Suprapubic skin (tissue), 4 donors: ENCODE results near the gene TMPO. TPM values are rescaled to one million over a fixed set of nuclear protein-coding genes. Genes with fewer than 3 reads are reported as not detected.
"Not testable (repeated sequence)": the region's sequence is repeated elsewhere in the genome, so short reads cannot be mapped to it uniquely, and the experiment has no call there.

Experiments
- DNase-seq, 2 donors: peaks; one replicate each; pipeline ENCODE4 v3.0.0-alpha.2; 2019; ENCODE audit warnings: low spot score in 2 of 2
- H3K27ac ChIP-seq: fragments of 200-600 bp; sonication (generic); one replicate; pipeline ENCODE4 v1.5.1; 2019
- H3K27me3 ChIP-seq: fragments of 200-600 bp; sonication (generic); one replicate; pipeline ENCODE4 v1.5.1; 2019
- H3K36me3 ChIP-seq: fragments of 200-600 bp; sonication (generic); one replicate; pipeline ENCODE4 v1.5.1; 2019
- H3K4me1 ChIP-seq: fragments of 200-600 bp; sonication (generic); one replicate; pipeline ENCODE4 v1.5.1; 2019
- H3K4me3 ChIP-seq: fragments of 200-600 bp; sonication (generic); one replicate; pipeline ENCODE4 v1.5.1; 2019; ENCODE audit warnings: mild to moderate bottlenecking
- H3K9me3 ChIP-seq: fragments of 200-600 bp; sonication (generic); one replicate; pipeline ENCODE4 v1.5.1; 2019
- EP300 ChIP-seq: sonication (generic); formaldehyde crosslinking; IDR thresholded peaks from one replicate; pipeline ENCODE4 v1.6.1; 2017; ENCODE audit warnings: antibody characterized with exemption
- POLR2A ChIP-seq, 2 donors: fragments of 450-650 bp; IDR thresholded peaks; one replicate each; pipeline ENCODE4 v1.6.1; 2017; ENCODE audit warnings: antibody characterized with exemption in 2 of 2, mild to moderate bottlenecking in 2 of 2, moderate library complexity in 2 of 2
- POLR2AphosphoS5 ChIP-seq, 3 donors: sonication (generic); formaldehyde crosslinking; IDR thresholded peaks; one replicate each; pipeline ENCODE4 v1.6.1; 2017; ENCODE audit warnings: antibody characterized with exemption in 3 of 3
- WGBS: methylation state at CpG from one replicate; pipeline ENCODE4 v1.1.5; 2018; 5-methylcytosine and 5-hydroxymethylcytosine counted together
- total RNA-seq, 4 donors: library from RNA; depleted of rRNA; stranded (reverse); fragments of >200 nt; gene quantifications; one replicate each; pipeline ENCODE4 v1.1.0, GENCODE V29; 2016
- TF ChIP-seq, protein P1 (sequence below), 2 donors: fragments of 200-600 bp in 1 of 2; fragments of 450-650 bp in 1 of 2; sonication (generic) in 1 of 2; IDR thresholded peaks; one replicate each; pipeline ENCODE4 v1.5.1; 2016 to 2019; ENCODE audit warnings: antibody characterized with exemption in 2 of 2, mild to moderate bottlenecking in 1 of 2, moderate library complexity in 1 of 2

The TMPO gene
- total RNA-seq, 4 donors from 2014 or later, result 45.7 to 66.5 (median 51.0) TPM

DNA sequence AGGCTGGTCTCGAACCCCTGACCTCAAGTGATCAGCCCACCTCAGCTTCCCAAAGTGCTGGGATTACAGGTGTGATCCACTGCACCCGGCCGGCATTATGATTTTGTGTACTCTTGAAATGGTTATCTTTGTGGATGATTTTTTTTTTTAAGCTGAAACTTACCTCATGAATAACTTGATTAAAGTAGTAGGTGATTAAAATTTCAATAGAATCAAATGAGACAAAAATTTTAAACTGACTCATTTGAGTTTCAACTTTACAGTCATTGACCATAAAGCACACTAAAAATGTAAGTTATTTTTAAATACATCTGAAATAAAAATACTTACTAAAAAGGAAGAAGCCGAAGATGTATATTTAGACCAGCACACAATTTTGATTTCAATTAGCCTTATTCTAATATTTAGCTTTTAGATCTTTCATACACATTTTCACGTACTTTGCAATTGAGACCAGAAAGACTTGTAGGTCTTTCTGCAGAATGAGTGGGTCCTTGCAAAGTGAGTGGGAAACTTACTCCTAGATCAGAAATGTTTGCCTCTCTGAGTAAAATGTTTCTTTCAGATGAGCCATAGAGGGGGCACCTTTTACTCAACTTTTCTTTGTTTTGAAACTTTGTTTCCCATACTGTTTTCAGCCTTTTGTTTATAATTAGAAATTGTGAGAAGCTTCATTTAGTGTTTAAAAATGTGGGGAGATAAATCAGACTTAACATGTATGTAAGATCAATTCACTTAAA lies 34.2 kb downstream of the TMPO start:
- Histone ChIP-seq H3K36me3 (peaks cover 33% of the 10 kb centered on the region), H3K27me3 (no peaks in the 10 kb centered on the region), H3K27ac (no peak overlapping the region), H3K4me3 (no peak overlapping the region), H3K4me1 (no peaks in the 10 kb centered on the region), H3K9me3 (no peaks in the 10 kb centered on the region)
- no peak for TF ChIP-seq POLR2AphosphoS5 (IDR thresholded peaks at IDR 0.05)
- 90% methylated on average over 5 of the region's 5 CpGs for WGBS
- no peak for DNase-seq

DNA sequence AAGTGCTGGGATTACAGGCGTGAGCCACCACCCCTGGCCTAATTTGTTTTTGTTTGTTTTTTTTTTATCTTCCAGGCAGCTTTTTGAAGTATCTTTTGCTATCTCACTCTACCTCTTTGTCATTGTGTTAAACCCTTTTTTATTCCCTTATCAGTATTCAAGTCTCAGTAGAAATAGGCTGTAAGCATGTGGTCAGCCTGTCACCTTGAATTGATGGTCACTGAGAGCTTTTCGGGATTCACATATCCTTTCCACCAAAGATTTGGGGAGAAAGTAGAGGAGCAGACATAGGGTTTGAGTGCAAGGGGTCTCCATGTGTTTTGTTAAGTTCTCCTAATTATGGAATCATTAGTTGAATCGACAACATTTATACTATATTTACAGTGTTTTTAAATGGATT lies 36.4 kb downstream of the TMPO start:
- no peak for DNase-seq
- H3K27ac ChIP-seq, result no peak overlapping the region
- no peaks in the 10 kb centered on the region for H3K9me3 ChIP-seq
- WGBS, result 97% methylated on average over 3 of the region's 3 CpGs
- no peaks in the 10 kb centered on the region for H3K4me1 ChIP-seq
- no peak overlapping the region for H3K4me3 ChIP-seq
- H3K27me3 ChIP-seq, result no peaks in the 10 kb centered on the region
- TF ChIP-seq, protein P1, sequence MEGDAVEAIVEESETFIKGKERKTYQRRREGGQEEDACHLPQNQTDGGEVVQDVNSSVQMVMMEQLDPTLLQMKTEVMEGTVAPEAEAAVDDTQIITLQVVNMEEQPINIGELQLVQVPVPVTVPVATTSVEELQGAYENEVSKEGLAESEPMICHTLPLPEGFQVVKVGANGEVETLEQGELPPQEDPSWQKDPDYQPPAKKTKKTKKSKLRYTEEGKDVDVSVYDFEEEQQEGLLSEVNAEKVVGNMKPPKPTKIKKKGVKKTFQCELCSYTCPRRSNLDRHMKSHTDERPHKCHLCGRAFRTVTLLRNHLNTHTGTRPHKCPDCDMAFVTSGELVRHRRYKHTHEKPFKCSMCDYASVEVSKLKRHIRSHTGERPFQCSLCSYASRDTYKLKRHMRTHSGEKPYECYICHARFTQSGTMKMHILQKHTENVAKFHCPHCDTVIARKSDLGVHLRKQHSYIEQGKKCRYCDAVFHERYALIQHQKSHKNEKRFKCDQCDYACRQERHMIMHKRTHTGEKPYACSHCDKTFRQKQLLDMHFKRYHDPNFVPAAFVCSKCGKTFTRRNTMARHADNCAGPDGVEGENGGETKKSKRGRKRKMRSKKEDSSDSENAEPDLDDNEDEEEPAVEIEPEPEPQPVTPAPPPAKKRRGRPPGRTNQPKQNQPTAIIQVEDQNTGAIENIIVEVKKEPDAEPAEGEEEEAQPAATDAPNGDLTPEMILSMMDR (IDR thresholded peaks at IDR 0.05), result no peak
- TF ChIP-seq POLR2A (IDR thresholded peaks at IDR 0.05), result no peak
- no peak for TF ChIP-seq POLR2AphosphoS5 (IDR thresholded peaks at IDR 0.05)
- no peak for TF ChIP-seq EP300
- peaks cover 28% of the 10 kb centered on the region for H3K36me3 ChIP-seq

DNA sequence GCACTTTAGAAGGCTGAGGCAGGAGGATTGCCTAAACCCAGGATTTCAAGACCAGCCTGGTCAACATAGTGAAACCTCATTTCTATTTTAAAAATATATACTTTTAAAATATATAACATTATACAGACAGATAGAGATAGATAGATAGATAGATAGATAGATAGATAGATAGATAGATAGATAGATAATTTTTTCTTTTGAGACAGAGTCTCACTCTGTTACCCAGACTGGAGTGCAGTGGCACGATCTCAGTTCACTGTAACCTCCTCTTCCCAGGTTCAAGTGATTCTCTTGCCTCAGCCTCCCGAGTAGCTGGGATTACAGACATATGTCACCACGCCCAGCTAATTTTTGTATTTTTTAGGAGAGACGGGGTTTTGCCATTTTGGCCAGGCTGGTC lies 42.7 kb downstream of the TMPO start:
- DNase-seq, H3K4me3 ChIP-seq, H3K4me1 ChIP-seq, H3K27ac ChIP-seq, H3K36me3 ChIP-seq, H3K27me3 ChIP-seq, H3K9me3 ChIP-seq: not testable (repeated sequence)
- 80% methylated on average over 4 of the region's 4 CpGs for WGBS

DNA sequence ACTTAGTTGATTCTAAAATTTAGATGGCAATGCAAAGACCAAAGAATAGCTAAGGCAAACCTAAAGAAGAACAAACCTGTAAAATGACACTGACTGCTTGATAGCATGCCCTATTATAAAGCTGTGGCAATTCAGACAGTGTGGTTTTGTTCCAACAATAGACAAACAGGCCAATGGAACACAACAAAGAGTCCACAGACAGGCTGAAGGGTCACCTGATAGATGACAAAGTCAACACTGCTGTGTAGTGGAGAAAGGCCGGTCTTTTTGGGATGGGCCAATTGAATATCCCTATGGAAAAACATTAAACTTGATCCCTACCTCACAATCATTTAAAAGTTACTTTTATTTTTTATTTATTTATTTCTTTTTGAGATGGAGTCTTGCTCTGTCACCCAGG lies 44.3 kb downstream of the TMPO start:
- no peak overlapping the region for H3K27ac ChIP-seq
- H3K9me3 ChIP-seq, result no peaks in the 10 kb centered on the region
- TF ChIP-seq POLR2A (IDR thresholded peaks at IDR 0.05), result no peak
- TF ChIP-seq EP300, result no peak
- TF ChIP-seq POLR2AphosphoS5 (IDR thresholded peaks at IDR 0.05), result no peak
- TF ChIP-seq, protein P1 (IDR thresholded peaks at IDR 0.05), result no peak
- no peaks in the 10 kb centered on the region for H3K27me3 ChIP-seq
- 91% methylated on average over 1 of the region's 1 CpG for WGBS
- H3K4me3 ChIP-seq, result no peak overlapping the region
- DNase-seq, result no peak
- H3K4me1 ChIP-seq, result no peaks in the 10 kb centered on the region
- no peaks in the 10 kb centered on the region for H3K36me3 ChIP-seq

DNA sequence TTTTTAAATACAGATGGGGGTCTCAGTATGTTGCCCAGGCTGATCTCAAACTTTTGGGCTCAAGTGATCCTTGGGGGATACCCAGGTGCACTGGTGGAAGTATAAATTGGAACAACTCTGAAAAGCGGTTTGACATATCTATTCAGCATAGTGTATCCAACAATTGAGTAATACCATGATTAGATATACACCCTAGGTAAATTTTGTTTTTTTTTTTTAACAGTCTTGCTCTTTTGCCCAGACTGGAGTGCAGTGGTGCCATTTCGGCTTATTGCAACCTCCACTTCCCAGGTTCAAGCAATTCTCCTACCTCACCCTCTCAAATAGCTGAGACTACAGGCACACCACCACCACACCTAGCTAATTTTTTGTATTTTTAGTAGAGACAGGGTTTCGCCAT lies 46.5 kb downstream of the TMPO start:
- H3K27me3 ChIP-seq, result no peaks in the 10 kb centered on the region
- no peak overlapping the region for H3K4me3 ChIP-seq
- H3K36me3 ChIP-seq, result no peaks in the 10 kb centered on the region
- no peaks in the 10 kb centered on the region for H3K9me3 ChIP-seq
- H3K4me1 ChIP-seq, result no peaks in the 10 kb centered on the region
- 94% methylated on average over 3 of the region's 3 CpGs for WGBS
- no peak overlapping the region for H3K27ac ChIP-seq
- no peak for TF ChIP-seq EP300
- TF ChIP-seq, protein P1 (IDR thresholded peaks at IDR 0.05), result no peak
- DNase-seq, result no peak

DNA sequence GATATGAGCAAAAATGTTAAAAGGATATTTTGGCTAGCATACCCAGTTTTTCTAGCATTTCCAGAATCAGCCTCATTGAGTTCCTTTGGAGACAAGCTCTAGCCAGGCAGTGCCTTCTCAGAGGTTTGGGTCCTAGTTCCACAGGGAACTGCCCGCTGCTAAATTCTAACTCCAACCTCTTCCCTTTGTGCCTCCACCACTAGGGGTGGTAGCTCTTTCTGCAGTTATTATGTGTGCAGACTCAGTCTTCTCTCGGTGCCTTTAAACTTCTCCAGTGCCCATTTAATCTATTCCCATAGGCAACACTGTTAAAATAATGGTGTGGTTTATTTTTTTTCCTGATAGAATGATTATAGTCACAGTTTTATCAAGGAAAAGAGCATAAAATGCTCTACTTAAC lies 56.6 kb downstream of the TMPO start:
- no peaks in the 10 kb centered on the region for H3K27me3 ChIP-seq
- WGBS, result 72% methylated on average over 2 of the region's 2 CpGs
- H3K9me3 ChIP-seq, result no peaks in the 10 kb centered on the region
- DNase-seq, result no peak
- TF ChIP-seq, protein P1 (IDR thresholded peaks at IDR 0.05), result no peak
- H3K36me3 ChIP-seq, result no peaks in the 10 kb centered on the region
- H3K4me1 ChIP-seq, result no peaks in the 10 kb centered on the region
- no peak overlapping the region for H3K27ac ChIP-seq
- no peak overlapping the region for H3K4me3 ChIP-seq
